HL-60 (cell line): ENCODE data around the gene KCNK18.

Source experiments
- CTCF ChIP-seq: IDR thresholded peaks from one replicate; pipeline ENCODE4 v1.5.1; 2011; ENCODE audit warnings: low read length, control low read depth, inconsistent platforms; ENCODE audit not compliant: insufficient read depth
- GABPA ChIP-seq: IDR thresholded peaks from 2 replicates; pipeline ENCODE4 v1.6.1; 2012; ENCODE audit warnings: low read depth
- POLR2AphosphoS5 ChIP-seq: IDR thresholded peaks from 2 replicates; pipeline ENCODE4 v1.6.1; 2012; ENCODE audit warnings: low read depth
- SPI1 ChIP-seq: IDR thresholded peaks from 2 replicates; pipeline ENCODE4 v1.6.1; 2012; ENCODE audit warnings: low read depth, mild to moderate bottlenecking, borderline replicate concordance
- TF ChIP-seq, protein P1 (sequence below): IDR thresholded peaks from 2 replicates; pipeline ENCODE4 v1.6.1; 2012; ENCODE audit warnings: low read depth; ENCODE audit not compliant: insufficient replicate concordance

DNA sequence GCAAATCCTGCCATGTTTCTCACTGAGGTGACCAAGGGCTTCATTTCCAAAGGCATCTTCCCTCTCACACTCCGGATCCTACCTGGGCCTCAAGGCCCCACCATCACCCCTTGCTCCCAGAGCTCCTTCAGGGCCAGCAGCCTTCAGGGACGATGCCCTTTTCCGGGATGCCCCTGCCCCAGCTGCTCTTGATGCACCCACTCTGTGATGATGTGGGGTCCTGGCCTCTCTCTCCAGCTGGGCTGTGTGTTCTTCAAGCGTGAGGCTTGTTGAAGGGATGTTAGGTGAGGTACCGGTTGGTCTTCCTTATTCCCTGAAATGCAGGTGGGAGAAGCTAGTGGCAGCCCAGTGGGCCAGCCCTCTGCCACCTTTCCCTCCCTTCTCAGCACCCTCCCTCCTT lies 25.3 kb downstream of the KCNK18 start:
- TF ChIP-seq POLR2AphosphoS5: no peak
- TF ChIP-seq CTCF: no peak
- TF ChIP-seq, protein P1, sequence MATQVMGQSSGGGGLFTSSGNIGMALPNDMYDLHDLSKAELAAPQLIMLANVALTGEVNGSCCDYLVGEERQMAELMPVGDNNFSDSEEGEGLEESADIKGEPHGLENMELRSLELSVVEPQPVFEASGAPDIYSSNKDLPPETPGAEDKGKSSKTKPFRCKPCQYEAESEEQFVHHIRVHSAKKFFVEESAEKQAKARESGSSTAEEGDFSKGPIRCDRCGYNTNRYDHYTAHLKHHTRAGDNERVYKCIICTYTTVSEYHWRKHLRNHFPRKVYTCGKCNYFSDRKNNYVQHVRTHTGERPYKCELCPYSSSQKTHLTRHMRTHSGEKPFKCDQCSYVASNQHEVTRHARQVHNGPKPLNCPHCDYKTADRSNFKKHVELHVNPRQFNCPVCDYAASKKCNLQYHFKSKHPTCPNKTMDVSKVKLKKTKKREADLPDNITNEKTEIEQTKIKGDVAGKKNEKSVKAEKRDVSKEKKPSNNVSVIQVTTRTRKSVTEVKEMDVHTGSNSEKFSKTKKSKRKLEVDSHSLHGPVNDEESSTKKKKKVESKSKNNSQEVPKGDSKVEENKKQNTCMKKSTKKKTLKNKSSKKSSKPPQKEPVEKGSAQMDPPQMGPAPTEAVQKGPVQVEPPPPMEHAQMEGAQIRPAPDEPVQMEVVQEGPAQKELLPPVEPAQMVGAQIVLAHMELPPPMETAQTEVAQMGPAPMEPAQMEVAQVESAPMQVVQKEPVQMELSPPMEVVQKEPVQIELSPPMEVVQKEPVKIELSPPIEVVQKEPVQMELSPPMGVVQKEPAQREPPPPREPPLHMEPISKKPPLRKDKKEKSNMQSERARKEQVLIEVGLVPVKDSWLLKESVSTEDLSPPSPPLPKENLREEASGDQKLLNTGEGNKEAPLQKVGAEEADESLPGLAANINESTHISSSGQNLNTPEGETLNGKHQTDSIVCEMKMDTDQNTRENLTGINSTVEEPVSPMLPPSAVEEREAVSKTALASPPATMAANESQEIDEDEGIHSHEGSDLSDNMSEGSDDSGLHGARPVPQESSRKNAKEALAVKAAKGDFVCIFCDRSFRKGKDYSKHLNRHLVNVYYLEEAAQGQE: no peak
- TF ChIP-seq SPI1: no peak
- no peak for TF ChIP-seq GABPA
